ENCODE measurements around the gene GRM7. TPM values are rescaled to one million over a fixed set of nuclear protein-coding genes. Genes with fewer than 3 reads are reported as not detected.

The GRM7 gene
- total and polyA plus RNA-seq, 2 of the 4 experiments (the other 2 are of a cell fraction): not detected

GRCh38 chr3:7340795-7341194, 479.9 kb downstream of the GRM7 start:
- Histone ChIP-seq H3K18ac (ENCODE audit: low read depth, low read length) (no peak overlapping the region), H3K9me3 (ENCODE audit: control insufficient read depth, insufficient read depth, low read length) (0 out of 2 replicates have a peak, but pooled peaks cover 2% of the 10 kb centered on the region), H2BK20ac (ENCODE audit: low read depth, low read length) (no peak overlapping the region), H4K20me1 (ENCODE audit: insufficient read depth, low read length) (no peaks in the 10 kb centered on the region), H4K5ac (ENCODE audit: low read depth, low read length) (no peak overlapping the region), H3K4ac (ENCODE audit: low read depth, low read length) (no peak overlapping the region), H3K4me3 (ENCODE audit: insufficient read depth, low read depth, low read length) (no peak overlapping the region), H2BK5ac (ENCODE audit: low read depth, low read length, poor library complexity, severe bottlenecking) (no peak overlapping the region), H4K8ac (ENCODE audit: low read depth in 2 of 2, low read length in 2 of 2) (no peak overlapping the region), H2BK120ac (ENCODE audit: low read depth, low read length) (no peak overlapping the region), H3K79me1 (ENCODE audit: low read depth in 1 of 2, low read length in 2 of 2) (no peaks in the 10 kb centered on the region), H2BK15ac (ENCODE audit: low read depth, low read length) (no peak overlapping the region), H2AFZ (replicated peaks; ENCODE audit: low read length, poor library complexity) (no peak overlapping the region), H3K23ac (ENCODE audit: low read depth, low read length) (no peak overlapping the region), H3K9ac (ENCODE audit: low read depth, low read length) (no peak overlapping the region), H3K9me1 (ENCODE audit: insufficient read depth, low read length) (no peaks in the 10 kb centered on the region), H3K4me1 (ENCODE audit: control insufficient read depth, insufficient read depth, low read length) (no peaks in the 10 kb centered on the region), H2AK9ac (replicated peaks; ENCODE audit: low read depth, low read length, poor library complexity) (no peak overlapping the region), H2AK5ac (ENCODE audit: low read depth, low read length) (no peak overlapping the region), H3K27ac (ENCODE audit: insufficient read depth, low read length) (no peak overlapping the region), H3K14ac (replicated peaks; ENCODE audit: low read depth, low read length) (no peak overlapping the region), H3K36me3 (ENCODE audit: control insufficient read depth, insufficient read depth, low read length) (no peaks in the 10 kb centered on the region), H3K27me3 (ENCODE audit: control insufficient read depth, insufficient read depth, low read length) (no peaks in the 10 kb centered on the region), H3K4me2 (ENCODE audit: low read depth, low read length) (no peak overlapping the region), H4K91ac (ENCODE audit: insufficient read depth, low read depth, low read length) (no peak overlapping the region), H3K56ac (ENCODE audit: extremely low read depth, insufficient read depth, low read length) (no peak overlapping the region)
- ATAC-seq (ENCODE audit: low read depth): no peak
- WGBS, 2 experiments (ENCODE audit: extremely low coverage in 2 of 2, insufficient read length in 1 of 2): no CpG with 5 or more reads among the region's 2 CpGs
- no peak for DNase-seq
- BruUV-seq (replicated peaks): no TSS peak
- CTCF ChIA-PET: no interaction called here
- POLR2A ChIA-PET (ENCODE audit: unreplicated experiment): no interaction called here
- in situ Hi-C loops (cut with MboI; ENCODE audit: low sequenced_read_pairs) (no loop called here), dilution Hi-C loops (cut with HindIII; ENCODE audit: low sequenced_read_pairs, unreplicated experiment) (no loop called here), intact Hi-C loops (cut with micrococcal nuclease) (no loop called here)
- TF ChIP-seq POLR2A (IDR thresholded peaks at IDR 0.05; ENCODE audit: low read depth, low read length) (no peak), CEBPB (IDR thresholded peaks at IDR 0.05; ENCODE audit: low read depth, low read length) (no peak), RCOR1 (IDR thresholded peaks at IDR 0.05; ENCODE audit: insufficient replicate concordance, low read length) (no peak), BHLHE40 (IDR thresholded peaks at IDR 0.05; ENCODE audit: low read depth, low read length) (no peak), MAZ (IDR thresholded peaks at IDR 0.05; ENCODE audit: borderline replicate concordance, low read depth, low read length) (no peak), USF2 (IDR thresholded peaks at IDR 0.05; ENCODE audit: low read depth, low read length) (no peak), SMC3 (IDR thresholded peaks at IDR 0.05; ENCODE audit: low read depth, low read length) (no peak), MAFK (IDR thresholded peaks at IDR 0.05; ENCODE audit: low read depth, low read length) (no peak)

Measured in IMR-90 (cell line).